PFSK-1 (cell line): Measurements from ENCODE around the gene FYN.

Source experiments
- FOXP2 ChIP-seq: optimal IDR thresholded peaks from 2 replicates; pipeline ENCODE3; 2011; ENCODE audit warnings: borderline replicate concordance, control low read depth, inconsistent platforms; ENCODE audit not compliant: insufficient read depth; ENCODE audit errors: extremely low read length, extremely low read depth
- POLR2AphosphoS5 ChIP-seq: IDR thresholded peaks from 2 replicates; pipeline ENCODE4 v1.6.1; 2012; ENCODE audit warnings: low read depth, mild to moderate bottlenecking, control low read depth, low read length, moderate library complexity
- SIN3A ChIP-seq: IDR thresholded peaks from 2 replicates; pipeline ENCODE4 v1.6.1; 2012; ENCODE audit warnings: mild to moderate bottlenecking, low read length, moderate library complexity, borderline replicate concordance; ENCODE audit not compliant: insufficient read depth
- TAF1 ChIP-seq: IDR thresholded peaks from 2 replicates; pipeline ENCODE4 v1.6.1; 2012; ENCODE audit warnings: low read length, control low read depth, borderline replicate concordance; ENCODE audit not compliant: insufficient read depth
- TF ChIP-seq, protein P1 (sequence below), 2 experiments: IDR thresholded peaks; 2 replicates each; pipeline versions ENCODE4 v1.6.1 to v1.8.0; 2011 to 2012; ENCODE audit warnings: low read depth in 2 of 2, low read length in 2 of 2, control low read depth in 1 of 2, inconsistent platforms in 1 of 2, mild to moderate bottlenecking in 1 of 2, moderate library complexity in 1 of 2; ENCODE audit not compliant: insufficient read depth in 1 of 2

FYN gene

DNA sequence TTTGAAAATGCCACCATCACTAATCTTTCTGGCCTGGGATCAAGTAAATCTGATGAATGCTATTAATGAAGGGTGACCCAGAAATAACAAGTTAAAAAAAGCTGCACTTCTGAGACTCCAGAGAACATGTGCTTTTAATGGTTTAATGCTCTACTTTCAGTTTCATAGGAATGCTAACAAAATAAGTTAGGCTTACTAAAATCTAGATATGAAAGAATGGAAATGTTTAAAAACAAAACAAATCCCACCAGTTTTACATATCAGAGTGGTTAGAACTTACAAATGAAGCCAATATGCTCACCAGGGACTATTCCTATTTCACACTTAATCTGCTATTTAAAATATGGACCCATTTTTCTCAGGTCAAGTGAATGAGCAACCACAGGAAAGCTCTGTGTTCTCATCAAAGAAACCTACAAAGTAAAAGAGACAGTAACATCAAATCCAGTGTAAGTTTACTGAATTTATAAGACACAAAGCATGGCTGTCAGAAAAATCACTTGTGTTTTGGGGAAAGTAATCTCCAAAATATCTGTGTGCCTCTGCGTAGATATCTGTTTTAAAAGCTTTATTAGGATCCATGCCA is 40.3 kb downstream of the FYN start:
- TF ChIP-seq, protein P1, sequence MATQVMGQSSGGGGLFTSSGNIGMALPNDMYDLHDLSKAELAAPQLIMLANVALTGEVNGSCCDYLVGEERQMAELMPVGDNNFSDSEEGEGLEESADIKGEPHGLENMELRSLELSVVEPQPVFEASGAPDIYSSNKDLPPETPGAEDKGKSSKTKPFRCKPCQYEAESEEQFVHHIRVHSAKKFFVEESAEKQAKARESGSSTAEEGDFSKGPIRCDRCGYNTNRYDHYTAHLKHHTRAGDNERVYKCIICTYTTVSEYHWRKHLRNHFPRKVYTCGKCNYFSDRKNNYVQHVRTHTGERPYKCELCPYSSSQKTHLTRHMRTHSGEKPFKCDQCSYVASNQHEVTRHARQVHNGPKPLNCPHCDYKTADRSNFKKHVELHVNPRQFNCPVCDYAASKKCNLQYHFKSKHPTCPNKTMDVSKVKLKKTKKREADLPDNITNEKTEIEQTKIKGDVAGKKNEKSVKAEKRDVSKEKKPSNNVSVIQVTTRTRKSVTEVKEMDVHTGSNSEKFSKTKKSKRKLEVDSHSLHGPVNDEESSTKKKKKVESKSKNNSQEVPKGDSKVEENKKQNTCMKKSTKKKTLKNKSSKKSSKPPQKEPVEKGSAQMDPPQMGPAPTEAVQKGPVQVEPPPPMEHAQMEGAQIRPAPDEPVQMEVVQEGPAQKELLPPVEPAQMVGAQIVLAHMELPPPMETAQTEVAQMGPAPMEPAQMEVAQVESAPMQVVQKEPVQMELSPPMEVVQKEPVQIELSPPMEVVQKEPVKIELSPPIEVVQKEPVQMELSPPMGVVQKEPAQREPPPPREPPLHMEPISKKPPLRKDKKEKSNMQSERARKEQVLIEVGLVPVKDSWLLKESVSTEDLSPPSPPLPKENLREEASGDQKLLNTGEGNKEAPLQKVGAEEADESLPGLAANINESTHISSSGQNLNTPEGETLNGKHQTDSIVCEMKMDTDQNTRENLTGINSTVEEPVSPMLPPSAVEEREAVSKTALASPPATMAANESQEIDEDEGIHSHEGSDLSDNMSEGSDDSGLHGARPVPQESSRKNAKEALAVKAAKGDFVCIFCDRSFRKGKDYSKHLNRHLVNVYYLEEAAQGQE (IDR thresholded peaks at IDR 0.05; ENCODE audit: insufficient read depth in 1 of 2, low read depth in 2 of 2, low read length in 2 of 2), result no peak
- no peak for TF ChIP-seq SIN3A
- TF ChIP-seq FOXP2, result no peak
- no peak for TF ChIP-seq TAF1
- no peak for TF ChIP-seq POLR2AphosphoS5

DNA sequence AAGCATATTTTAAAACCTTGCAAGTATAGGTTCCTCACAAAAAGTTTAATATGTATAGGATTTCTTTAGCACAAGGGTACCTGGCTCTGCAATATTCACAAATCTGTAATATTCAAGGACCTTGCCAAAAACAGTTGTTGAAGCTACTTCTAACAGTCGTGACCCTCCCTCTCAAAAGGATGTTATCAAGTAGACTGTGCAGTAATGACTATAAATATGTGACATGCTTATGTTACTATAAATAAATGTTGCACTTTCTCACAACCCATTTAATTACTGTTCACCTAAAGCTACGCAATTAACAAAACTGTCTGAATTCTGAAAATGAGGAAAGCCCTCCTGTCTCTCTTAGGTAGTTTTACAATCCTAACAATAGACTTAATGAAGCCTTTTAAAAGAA is 41.8 kb downstream of the FYN start:
- TF ChIP-seq FOXP2 (no peak), POLR2AphosphoS5 (no peak), TAF1 (no peak), SIN3A (no peak)
- TF ChIP-seq, protein P1 (IDR thresholded peaks at IDR 0.05; ENCODE audit: insufficient read depth in 1 of 2, low read depth in 2 of 2, low read length in 2 of 2), result no peak

DNA sequence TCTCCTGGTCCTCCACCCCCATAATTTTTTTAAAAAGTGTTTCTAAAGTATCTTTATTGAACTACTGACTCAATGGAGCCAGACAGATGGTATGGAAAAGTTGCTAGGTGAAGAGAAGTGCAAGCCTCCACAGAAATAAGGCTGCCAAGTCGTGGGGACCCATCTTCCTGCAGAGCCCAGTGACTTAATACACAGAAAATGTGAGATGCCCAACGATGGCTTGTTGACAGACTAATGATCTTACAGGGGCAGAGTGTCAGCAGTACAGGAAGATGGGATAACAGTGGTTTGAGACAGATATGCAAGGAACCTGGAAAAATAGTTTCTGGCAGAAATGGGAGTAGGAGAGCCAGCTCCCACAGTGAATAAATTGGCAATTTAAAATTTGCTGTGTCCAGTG is 43.3 kb downstream of the FYN start:
- TF ChIP-seq TAF1, result no peak
- TF ChIP-seq FOXP2, result no peak
- TF ChIP-seq, protein P1 (IDR thresholded peaks at IDR 0.05; ENCODE audit: insufficient read depth in 1 of 2, low read depth in 2 of 2, low read length in 2 of 2), result no peak
- no peak for TF ChIP-seq POLR2AphosphoS5
- TF ChIP-seq SIN3A, result no peak

DNA sequence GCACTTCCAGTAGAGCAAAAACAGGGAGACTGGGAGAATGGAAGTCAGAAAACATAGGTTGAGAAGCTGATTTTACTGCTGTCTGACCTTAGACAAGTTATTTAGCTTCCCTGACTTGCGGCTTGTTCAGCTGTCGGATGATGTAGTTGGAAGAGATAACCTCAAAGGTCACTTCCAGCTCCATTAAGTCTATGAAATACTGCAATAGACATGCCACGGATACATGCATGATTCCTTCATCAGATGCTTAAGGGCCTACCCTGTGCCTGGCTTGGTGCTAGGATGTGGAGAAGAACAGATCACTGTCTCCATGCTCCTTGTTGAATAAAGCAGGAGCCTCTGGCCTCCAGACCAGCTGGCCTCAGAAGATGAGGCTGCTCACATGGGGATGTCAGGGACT is 43.7 kb downstream of the FYN start:
- TF ChIP-seq POLR2AphosphoS5, result no peak
- TF ChIP-seq TAF1, result no peak
- TF ChIP-seq, protein P1 (IDR thresholded peaks at IDR 0.05; ENCODE audit: insufficient read depth in 1 of 2, low read depth in 2 of 2, low read length in 2 of 2), result no peak
- no peak for TF ChIP-seq FOXP2
- TF ChIP-seq SIN3A, result no peak
